Fibroblast of lung (primary cell): ENCODE results near the gene GPAM. TPM values are rescaled to one million over a fixed set of nuclear protein-coding genes. Genes with fewer than 3 reads are reported as not detected.
"Not testable (repeated sequence)": the region's sequence is repeated elsewhere in the genome, so short reads cannot be mapped to it uniquely, and the experiment has no call there.

Experiments used
- DNase-seq, 2 donors: peaks; one replicate each; pipeline versions ENCODE4 v3.0.0 to v3.0.0-alpha.2; 2010; ENCODE audit warnings: low read depth in 2 of 2
- H2AFZ ChIP-seq: 2 replicates; pipeline ENCODE4 v1.5.1; 2012; ENCODE audit warnings: low read length, control low read depth, inconsistent platforms
- H3K27ac ChIP-seq: 2 replicates; pipeline ENCODE4 v1.5.1; 2011; ENCODE audit warnings: low read length, control low read depth; ENCODE audit not compliant: insufficient read depth
- H3K27me3 ChIP-seq: 2 replicates; pipeline ENCODE4 v1.5.1; 2011; ENCODE audit warnings: mild to moderate bottlenecking, low read length; ENCODE audit not compliant: control insufficient read depth, insufficient read depth
- H3K36me3 ChIP-seq: 2 replicates; pipeline ENCODE4 v1.5.1; 2011; ENCODE audit warnings: low read length; ENCODE audit not compliant: control insufficient read depth, insufficient read depth
- H3K4me1 ChIP-seq: 2 replicates; pipeline ENCODE4 v1.5.1; 2011; ENCODE audit warnings: low read length; ENCODE audit not compliant: control insufficient read depth, insufficient read depth; ENCODE audit errors: extremely low read depth
- H3K4me2 ChIP-seq: 2 replicates; pipeline ENCODE4 v1.5.1; 2011; ENCODE audit warnings: low read length, control low read depth; ENCODE audit not compliant: insufficient read depth; ENCODE audit errors: extremely low read depth
- H3K4me3 ChIP-seq, 4 experiments: fragments of 200-600 bp in 1 of 4; sonication (generic) in 1 of 4; replicated peaks in 1 of 4; 2 replicates each; pipeline ENCODE4 v1.5.1; 2011 to 2016; ENCODE audit warnings: low read length in 4 of 4, low read depth in 3 of 4, mild to moderate bottlenecking in 3 of 4, control low read depth in 2 of 4, inconsistent platforms in 1 of 4, mixed read lengths in 1 of 4; ENCODE audit not compliant: insufficient read depth in 1 of 4; ENCODE audit errors: control extremely low read depth in 1 of 4
- H3K79me2 ChIP-seq: 2 replicates; pipeline ENCODE4 v1.5.1; 2012; ENCODE audit warnings: mild to moderate bottlenecking, low read length, inconsistent platforms; ENCODE audit not compliant: control insufficient read depth, insufficient read depth
- H3K9ac ChIP-seq: 2 replicates; pipeline ENCODE4 v1.5.1; 2011; ENCODE audit warnings: mild to moderate bottlenecking, low read length, control low read depth; ENCODE audit not compliant: insufficient read depth
- H3K9me3 ChIP-seq: 2 replicates; pipeline ENCODE4 v1.5.1; 2012; ENCODE audit warnings: low read depth, low read length; ENCODE audit not compliant: control insufficient read depth, insufficient read depth
- H4K20me1 ChIP-seq: 2 replicates; pipeline ENCODE4 v1.5.1; 2011; ENCODE audit warnings: low read length; ENCODE audit not compliant: control insufficient read depth, insufficient read depth; ENCODE audit errors: extremely low read depth
- CTCF ChIP-seq, 2 donors: IDR thresholded peaks in 1 of 2; conservative IDR thresholded peaks in 1 of 2; 1 replicate in 1 of 2; 2 replicates in 1 of 2; pipeline ENCODE4 v1.5.1; 2011 to 2012; ENCODE audit warnings: low read length in 2 of 2, control low read depth in 1 of 2, inconsistent platforms in 1 of 2, low read depth in 1 of 2, mild to moderate bottlenecking in 1 of 2
- EZH2 ChIP-seq: IDR thresholded peaks from 2 replicates; pipeline ENCODE4 v1.5.1; 2012; ENCODE audit warnings: low read length, control low read depth, mild to moderate bottlenecking; ENCODE audit errors: missing control alignments
- polyA plus RNA-seq, 2 donors: library from polyadenylated mRNA; depleted of rRNA in 1 of 2; stranded (reverse) in 1 of 2; unstranded in 1 of 2; fragments of >200 nt; gene quantifications; 2 replicates each; pipeline ENCODE4 v1.2.1, GENCODE V29; 2011 to 2012; ENCODE audit warnings: missing spikeins in 1 of 2
- total RNA-seq: library from RNA; depleted of rRNA; stranded (reverse); fragments of >200 nt; gene quantifications from 2 replicates; pipeline ENCODE4 v1.2.1, GENCODE V29; 2014

GPAM gene
- total and polyA plus RNA-seq, 2 donors (not counting 1 experiment from before 2014, with no cell fraction given): 10.1 to 17.0 TPM

DNA sequence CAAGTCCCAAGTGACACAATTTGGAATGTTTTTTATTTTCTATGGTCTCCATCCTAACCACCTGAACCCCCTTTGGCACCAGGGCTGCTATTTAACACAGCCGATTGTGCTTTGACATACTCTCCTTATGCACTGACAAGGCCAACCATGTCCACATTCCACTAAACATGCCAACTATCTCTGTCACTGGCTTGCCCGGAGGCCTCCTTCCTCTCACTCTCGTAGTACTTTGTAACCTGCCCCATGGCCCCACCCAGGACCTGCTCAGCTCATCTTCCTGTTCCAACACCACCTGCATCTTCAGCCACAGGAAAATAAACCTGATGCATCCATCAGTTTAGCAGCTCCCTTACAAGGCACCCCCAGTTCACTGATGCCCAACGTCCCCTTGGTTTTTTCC is 63.1 kb downstream of the GPAM start:
- H3K27me3 ChIP-seq: peaks cover 2% of the 10 kb centered on the region
- H3K79me2 ChIP-seq: no peaks in the 10 kb centered on the region
- no peaks in the 10 kb centered on the region for H4K20me1 ChIP-seq
- H3K9ac ChIP-seq: no peak overlapping the region
- no peak for DNase-seq
- no peak overlapping the region for H3K4me2 ChIP-seq
- H3K9me3 ChIP-seq: no peaks in the 10 kb centered on the region
- H3K36me3 ChIP-seq: no peaks in the 10 kb centered on the region
- H3K4me3 ChIP-seq: no peak overlapping the region
- H3K4me1 ChIP-seq: no peaks in the 10 kb centered on the region
- no peak overlapping the region for H3K27ac ChIP-seq
- no peak overlapping the region for H2AFZ ChIP-seq
- TF ChIP-seq CTCF (conservative IDR thresholded peaks at IDR 0.05 in 1 of 2, IDR thresholded peaks at IDR 0.05 in 1 of 2; ENCODE audit: low read depth in 1 of 2, low read length in 2 of 2) (no peak), EZH2 (no peak)

GRCh38 chr10:112115781-112116385 is 67.7 kb downstream of the GPAM start:
- Histone ChIP-seq H3K79me2 (no peaks in the 10 kb centered on the region), H3K4me2 (no peak overlapping the region), H4K20me1 (no peaks in the 10 kb centered on the region), H3K4me3 (no peak overlapping the region), H3K27ac (no peak overlapping the region), H3K36me3 (no peaks in the 10 kb centered on the region), H3K9ac (no peak overlapping the region), H3K27me3 (peaks cover 2% of the 10 kb centered on the region), H2AFZ (no peak overlapping the region), H3K9me3 (no peaks in the 10 kb centered on the region), H3K4me1 (no peaks in the 10 kb centered on the region)
- peak in 1 of 2 donors; percentile 3 for DNase-seq
- TF ChIP-seq EZH2 (no peak), CTCF (conservative IDR thresholded peaks at IDR 0.05 in 1 of 2, IDR thresholded peaks at IDR 0.05 in 1 of 2; ENCODE audit: low read depth in 1 of 2, low read length in 2 of 2) (peak; percentile 60 to 72)

DNA sequence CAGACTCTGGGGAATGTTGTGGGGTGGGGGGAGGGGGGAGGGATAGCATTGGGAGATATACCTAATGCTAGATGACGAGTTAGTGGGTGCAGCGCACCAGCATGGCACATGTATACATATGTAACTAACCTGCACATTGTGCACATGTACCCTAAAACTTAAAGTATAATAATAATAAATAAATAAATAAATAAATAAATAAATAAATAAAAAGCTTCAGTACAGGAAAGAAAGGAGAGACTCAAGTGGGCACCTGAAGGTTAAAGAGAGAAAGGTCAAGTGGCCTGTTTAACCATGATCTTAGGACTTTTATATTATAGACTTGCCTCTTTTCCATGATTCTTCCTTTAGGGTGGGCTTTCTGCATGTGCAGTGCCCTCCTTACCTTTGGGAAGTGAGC is 73.8 kb downstream of the GPAM start:
- not testable (repeated sequence) for H3K4me2 ChIP-seq, H3K4me3 ChIP-seq, H3K36me3 ChIP-seq, H2AFZ ChIP-seq, H3K9me3 ChIP-seq, DNase-seq, H3K27me3 ChIP-seq, H3K27ac ChIP-seq, H3K4me1 ChIP-seq, H3K79me2 ChIP-seq, H4K20me1 ChIP-seq, H3K9ac ChIP-seq

Other genes with a start within 250 kb of the GPAM start
- not detected in 2 replicates for gene TECTB, start 99.6 kb upstream of the GPAM start, total RNA-seq
- gene TECTB, start 99.6 kb upstream of the GPAM start, polyA plus RNA-seq: not detected in 2 replicates
- gene ACSL5, start 190.4 kb upstream of the GPAM start, total RNA-seq: 1.7 and 4.6 TPM in 2 replicates
- gene ACSL5, start 190.4 kb upstream of the GPAM start, polyA plus RNA-seq: 2.3 and 6.6 TPM in 2 replicates